H9 (cell line): ENCODE data around the gene CPT1C. TPM values are rescaled to one million over a fixed set of nuclear protein-coding genes. Genes with fewer than 3 reads are reported as not detected.

Experiments used
- DNase-seq: peaks from one replicate; pipeline ENCODE4 v3.0.0-alpha.2; 2017
- H2AFZ ChIP-seq: one replicate; pipeline ENCODE4 v1.6.1; 2013; ENCODE audit warnings: mild to moderate bottlenecking, low read length, control low read depth, moderate library complexity
- H2AK5ac ChIP-seq: 2 replicates; pipeline ENCODE4 v1.6.1; 2013; ENCODE audit warnings: low read length, control low read depth, mixed read lengths; ENCODE audit not compliant: insufficient read length
- H2BK120ac ChIP-seq: one replicate; pipeline ENCODE4 v1.6.1; 2013; ENCODE audit warnings: low read depth, mild to moderate bottlenecking, low read length, control low read depth, inconsistent platforms; ENCODE audit not compliant: poor library complexity, severe bottlenecking
- H2BK12ac ChIP-seq: 2 replicates; pipeline ENCODE4 v1.6.1; 2013; ENCODE audit warnings: low read length, control low read depth, mixed read lengths, low read depth; ENCODE audit not compliant: insufficient read length
- H2BK15ac ChIP-seq: 2 replicates; pipeline ENCODE4 v1.6.1; 2013; ENCODE audit warnings: low read depth, low read length, control low read depth
- H2BK20ac ChIP-seq: one replicate; pipeline ENCODE4 v1.6.1; 2013; ENCODE audit warnings: low read depth, mild to moderate bottlenecking, low read length, control low read depth, inconsistent platforms; ENCODE audit not compliant: poor library complexity, severe bottlenecking
- H2BK5ac ChIP-seq: 2 replicates; pipeline ENCODE4 v1.6.1; 2013; ENCODE audit warnings: low read length, control low read depth, mixed read lengths; ENCODE audit not compliant: insufficient read length
- H3K14ac ChIP-seq: 2 replicates; pipeline ENCODE4 v1.6.1; 2013; ENCODE audit warnings: low read length, control low read depth; ENCODE audit not compliant: insufficient read depth
- H3K18ac ChIP-seq: 2 replicates; pipeline ENCODE4 v1.6.1; 2013; ENCODE audit warnings: low read depth, mild to moderate bottlenecking, mixed read lengths, low read length, control low read depth; ENCODE audit not compliant: insufficient read length
- H3K23ac ChIP-seq: 2 replicates; pipeline ENCODE4 v1.6.1; 2013; ENCODE audit warnings: low read length, control low read depth, mixed read lengths, low read depth; ENCODE audit not compliant: insufficient read length
- H3K23me2 ChIP-seq: 2 replicates; pipeline ENCODE4 v1.6.1; 2013; ENCODE audit warnings: low read depth, mild to moderate bottlenecking, mixed read lengths, low read length, control low read depth; ENCODE audit not compliant: insufficient read length, poor library complexity, severe bottlenecking
- H3K27ac ChIP-seq: 2 replicates; pipeline ENCODE4 v1.5.1; 2013; ENCODE audit warnings: low read length, control low read depth, mixed read lengths, low read depth; ENCODE audit not compliant: insufficient read length
- H3K27me3 ChIP-seq: 2 replicates; pipeline ENCODE4 v1.6.1; 2013; ENCODE audit warnings: low read length, control low read depth, inconsistent platforms; ENCODE audit not compliant: insufficient read depth
- H3K4ac ChIP-seq: 2 replicates; pipeline ENCODE4 v1.6.1; 2013; ENCODE audit warnings: low read depth, mild to moderate bottlenecking, control low read depth, inconsistent platforms, low read length, moderate library complexity
- H3K4me1 ChIP-seq: 2 replicates; pipeline ENCODE4 v1.6.1; 2013; ENCODE audit warnings: low read length, control low read depth, inconsistent platforms; ENCODE audit not compliant: insufficient read depth
- H3K4me2 ChIP-seq: 2 replicates; pipeline ENCODE4 v1.6.1; 2013; ENCODE audit warnings: low read length, control low read depth, mixed read lengths; ENCODE audit not compliant: insufficient read length, insufficient read depth
- H3K56ac ChIP-seq: 2 replicates; pipeline ENCODE4 v1.6.1; 2013; ENCODE audit warnings: low read depth, mild to moderate bottlenecking, mixed read lengths, low read length, control low read depth; ENCODE audit not compliant: insufficient read length
- H3K79me1 ChIP-seq: 2 replicates; pipeline ENCODE4 v1.6.1; 2013; ENCODE audit warnings: low read depth, mild to moderate bottlenecking, moderate library complexity, low read length, control low read depth, inconsistent platforms; ENCODE audit not compliant: insufficient read depth, poor library complexity, severe bottlenecking
- H3K79me2 ChIP-seq: 2 replicates; pipeline ENCODE4 v1.6.1; 2013; ENCODE audit warnings: low read length, control low read depth, inconsistent platforms; ENCODE audit not compliant: insufficient read depth
- H3K9ac ChIP-seq: 2 replicates; pipeline ENCODE4 v1.6.1; 2013; ENCODE audit warnings: low read length, control low read depth, mixed read lengths; ENCODE audit not compliant: insufficient read length; ENCODE audit errors: extremely low read depth
- H3K9me3 ChIP-seq: one replicate; pipeline ENCODE4 v1.6.1; 2013; ENCODE audit warnings: low read depth, low read length, inconsistent platforms; ENCODE audit not compliant: control insufficient read depth
- H3T11ph ChIP-seq: one replicate; pipeline ENCODE4 v1.6.1; 2013; ENCODE audit warnings: mild to moderate bottlenecking, low read length, control low read depth, inconsistent platforms
- H4K20me1 ChIP-seq: one replicate; pipeline ENCODE4 v1.6.1; 2013; ENCODE audit not compliant: control insufficient read depth, insufficient read length, insufficient read depth
- H4K5ac ChIP-seq: 2 replicates; pipeline ENCODE4 v1.6.1; 2013; ENCODE audit warnings: low read depth, mild to moderate bottlenecking, mixed read lengths, low read length, control low read depth; ENCODE audit not compliant: insufficient read length
- H4K8ac ChIP-seq: replicated peaks from 2 replicates; pipeline ENCODE4 v1.6.1; 2013; ENCODE audit warnings: low read length, control low read depth, mixed read lengths, low read depth; ENCODE audit not compliant: insufficient read length
- H4K91ac ChIP-seq: 2 replicates; pipeline ENCODE4 v1.6.1; 2013; ENCODE audit warnings: low read depth, mild to moderate bottlenecking, moderate library complexity, mixed read lengths, low read length, control low read depth; ENCODE audit not compliant: insufficient read length
- H3K27ac Mint-ChIP-seq, 3 experiments: 2 replicates in 2 of 3; 3 replicates in 1 of 3; pipeline ENCODE4 v1.8.0; 2020 to 2021; ENCODE audit warnings: mixed read lengths in 3 of 3, mild to moderate bottlenecking in 1 of 3, moderate library complexity in 1 of 3
- H3K27me3 Mint-ChIP-seq: 2 replicates; pipeline ENCODE4 v1.8.0; 2021; ENCODE audit warnings: low read depth, mild to moderate bottlenecking, moderate library complexity, mixed read lengths
- H3K36me3 Mint-ChIP-seq, 3 experiments: 2 replicates in 2 of 3; 3 replicates in 1 of 3; pipeline ENCODE4 v1.8.0; 2020 to 2021; ENCODE audit warnings: low read depth in 3 of 3, mixed read lengths in 3 of 3; ENCODE audit not compliant: insufficient read depth in 1 of 3
- H3K4me1 Mint-ChIP-seq, 2 experiments: 2 replicates each; pipeline ENCODE4 v1.8.0; 2020; ENCODE audit warnings: mixed read lengths in 2 of 2
- H3K4me3 Mint-ChIP-seq, 2 experiments: 2 replicates in 1 of 2; 3 replicates in 1 of 2; pipeline ENCODE4 v1.8.0; 2020 to 2021; ENCODE audit warnings: mild to moderate bottlenecking in 2 of 2, mixed read lengths in 2 of 2, moderate library complexity in 1 of 2
- H3K9me3 Mint-ChIP-seq, 2 experiments: 2 replicates in 1 of 2; 3 replicates in 1 of 2; pipeline ENCODE4 v1.8.0; 2020; ENCODE audit warnings: mild to moderate bottlenecking in 2 of 2, mixed read lengths in 2 of 2, moderate library complexity in 1 of 2
- CTCF ChIP-seq: fragments of 200-600 bp; sonication (generic); conservative IDR thresholded peaks from 3 replicates; pipeline ENCODE4 v1.8.0; 2021; ENCODE audit warnings: antibody characterized with exemption, mild to moderate bottlenecking
- WGBS: extraction: QIAGEN DNeasy Blood & Tissue Kit; methylation state at CpG from one replicate; pipeline ENCODE4 v1.1.7; 2013; ENCODE audit warnings: missing lambda C conversion rate, low lambda C conversion rate, mixed read lengths; ENCODE audit not compliant: insufficient read length; ENCODE audit errors: extremely low coverage; 5-methylcytosine and 5-hydroxymethylcytosine counted together
- total RNA-seq: library from RNA; stranded (reverse); gene quantifications from 2 replicates; pipeline ENCODE4 v1.2.1, GENCODE V29; 2021

The CPT1C gene
- total RNA-seq, 1 experiment from 2014 or later, result 74.6 TPM

GRCh38 chr19:49642492-49643035, 48.4 kb upstream of the CPT1C start:
- no peaks in the 10 kb centered on the region for H3K27me3 ChIP-seq
- H3K36me3 Mint-ChIP-seq, result peaks cover 21 to 39% (median 28%) of the 10 kb centered on the region in 3 experiments
- peaks cover 20% of the 10 kb centered on the region for H3K23me2 ChIP-seq
- H3K4me1 Mint-ChIP-seq, result peaks cover 47 to 59% of the 10 kb centered on the region in 2 experiments
- H3K27ac ChIP-seq, result no peak overlapping the region
- H3K4me2 ChIP-seq, result peak overlapping the region; percentile 94
- WGBS, result no CpG with 5 or more reads among the region's 5 CpGs
- H3K4ac ChIP-seq, result no peak overlapping the region
- no peak overlapping the region for H2BK20ac ChIP-seq
- no peaks in the 10 kb centered on the region for H3K9me3 ChIP-seq
- no peak overlapping the region for H4K8ac ChIP-seq
- H3K9me3 Mint-ChIP-seq, result no peaks in the 10 kb centered on the region; a peak in 1 of 5 replicates
- H3K18ac ChIP-seq, result no peak overlapping the region
- H3K56ac ChIP-seq, result no peak overlapping the region
- no peak overlapping the region for H2AFZ ChIP-seq
- peak overlapping the region; percentile 98 for H3K9ac ChIP-seq
- H3K27me3 Mint-ChIP-seq, result peaks cover 13% of the 10 kb centered on the region
- no peaks in the 10 kb centered on the region; the same call in 1 of the 2 replicates for H3K4me1 ChIP-seq
- peak overlapping the region; percentile 89 for H3K14ac ChIP-seq
- H3T11ph ChIP-seq, result no peak overlapping the region
- no peak overlapping the region for H4K5ac ChIP-seq
- H2BK5ac ChIP-seq, result no peak overlapping the region
- DNase-seq, result no peak
- no peak overlapping the region for H2BK120ac ChIP-seq
- peak overlapping the region; percentile 96 to 97 (median 97) for H3K27ac Mint-ChIP-seq
- peaks cover 13% of the 10 kb centered on the region for H3K79me1 ChIP-seq
- H3K23ac ChIP-seq, result no peak overlapping the region
- 0 out of 3 replicates have a peak, but pooled peaks have one; percentile 17 for TF ChIP-seq CTCF
- H2AK5ac ChIP-seq, result no peak overlapping the region
- no peak overlapping the region for H2BK15ac ChIP-seq
- no peak overlapping the region for H4K91ac ChIP-seq
- H3K79me2 ChIP-seq, result peaks cover 9% of the 10 kb centered on the region
- H2BK12ac ChIP-seq, result no peak overlapping the region
- H4K20me1 ChIP-seq, result no peaks in the 10 kb centered on the region
- peak overlapping the region; percentile 94 to 99 for H3K4me3 Mint-ChIP-seq
